H9 (cell line): ENCODE results near the gene ABCC2. TPM values are rescaled to one million over a fixed set of nuclear protein-coding genes. Genes with fewer than 3 reads are reported as not detected.
A peak's percentile ranks its signal among the peaks of the same experiment; 100 is the strongest.

Experiments
- DNase-seq: peaks from one replicate; pipeline ENCODE4 v3.0.0-alpha.2; 2017
- H2AFZ ChIP-seq: one replicate; pipeline ENCODE4 v1.6.1; 2013; ENCODE audit warnings: mild to moderate bottlenecking, low read length, control low read depth, moderate library complexity
- H2AK5ac ChIP-seq: 2 replicates; pipeline ENCODE4 v1.6.1; 2013; ENCODE audit warnings: low read length, control low read depth, mixed read lengths; ENCODE audit not compliant: insufficient read length
- H2BK120ac ChIP-seq: one replicate; pipeline ENCODE4 v1.6.1; 2013; ENCODE audit warnings: low read depth, mild to moderate bottlenecking, low read length, control low read depth, inconsistent platforms; ENCODE audit not compliant: poor library complexity, severe bottlenecking
- H2BK12ac ChIP-seq: 2 replicates; pipeline ENCODE4 v1.6.1; 2013; ENCODE audit warnings: low read length, control low read depth, mixed read lengths, low read depth; ENCODE audit not compliant: insufficient read length
- H2BK15ac ChIP-seq: 2 replicates; pipeline ENCODE4 v1.6.1; 2013; ENCODE audit warnings: low read depth, low read length, control low read depth
- H2BK20ac ChIP-seq: one replicate; pipeline ENCODE4 v1.6.1; 2013; ENCODE audit warnings: low read depth, mild to moderate bottlenecking, low read length, control low read depth, inconsistent platforms; ENCODE audit not compliant: poor library complexity, severe bottlenecking
- H2BK5ac ChIP-seq: 2 replicates; pipeline ENCODE4 v1.6.1; 2013; ENCODE audit warnings: low read length, control low read depth, mixed read lengths; ENCODE audit not compliant: insufficient read length
- H3K14ac ChIP-seq: 2 replicates; pipeline ENCODE4 v1.6.1; 2013; ENCODE audit warnings: low read length, control low read depth; ENCODE audit not compliant: insufficient read depth
- H3K18ac ChIP-seq: 2 replicates; pipeline ENCODE4 v1.6.1; 2013; ENCODE audit warnings: low read depth, mild to moderate bottlenecking, mixed read lengths, low read length, control low read depth; ENCODE audit not compliant: insufficient read length
- H3K23ac ChIP-seq: 2 replicates; pipeline ENCODE4 v1.6.1; 2013; ENCODE audit warnings: low read length, control low read depth, mixed read lengths, low read depth; ENCODE audit not compliant: insufficient read length
- H3K23me2 ChIP-seq: 2 replicates; pipeline ENCODE4 v1.6.1; 2013; ENCODE audit warnings: low read depth, mild to moderate bottlenecking, mixed read lengths, low read length, control low read depth; ENCODE audit not compliant: insufficient read length, poor library complexity, severe bottlenecking
- H3K27ac ChIP-seq: 2 replicates; pipeline ENCODE4 v1.5.1; 2013; ENCODE audit warnings: low read length, control low read depth, mixed read lengths, low read depth; ENCODE audit not compliant: insufficient read length
- H3K27me3 ChIP-seq: 2 replicates; pipeline ENCODE4 v1.6.1; 2013; ENCODE audit warnings: low read length, control low read depth, inconsistent platforms; ENCODE audit not compliant: insufficient read depth
- H3K4ac ChIP-seq: 2 replicates; pipeline ENCODE4 v1.6.1; 2013; ENCODE audit warnings: low read depth, mild to moderate bottlenecking, control low read depth, inconsistent platforms, low read length, moderate library complexity
- H3K4me1 ChIP-seq: 2 replicates; pipeline ENCODE4 v1.6.1; 2013; ENCODE audit warnings: low read length, control low read depth, inconsistent platforms; ENCODE audit not compliant: insufficient read depth
- H3K4me2 ChIP-seq: 2 replicates; pipeline ENCODE4 v1.6.1; 2013; ENCODE audit warnings: low read length, control low read depth, mixed read lengths; ENCODE audit not compliant: insufficient read length, insufficient read depth
- H3K56ac ChIP-seq: 2 replicates; pipeline ENCODE4 v1.6.1; 2013; ENCODE audit warnings: low read depth, mild to moderate bottlenecking, mixed read lengths, low read length, control low read depth; ENCODE audit not compliant: insufficient read length
- H3K79me1 ChIP-seq: 2 replicates; pipeline ENCODE4 v1.6.1; 2013; ENCODE audit warnings: low read depth, mild to moderate bottlenecking, moderate library complexity, low read length, control low read depth, inconsistent platforms; ENCODE audit not compliant: insufficient read depth, poor library complexity, severe bottlenecking
- H3K79me2 ChIP-seq: 2 replicates; pipeline ENCODE4 v1.6.1; 2013; ENCODE audit warnings: low read length, control low read depth, inconsistent platforms; ENCODE audit not compliant: insufficient read depth
- H3K9ac ChIP-seq: 2 replicates; pipeline ENCODE4 v1.6.1; 2013; ENCODE audit warnings: low read length, control low read depth, mixed read lengths; ENCODE audit not compliant: insufficient read length; ENCODE audit errors: extremely low read depth
- H3K9me3 ChIP-seq: one replicate; pipeline ENCODE4 v1.6.1; 2013; ENCODE audit warnings: low read depth, low read length, inconsistent platforms; ENCODE audit not compliant: control insufficient read depth
- H3T11ph ChIP-seq: one replicate; pipeline ENCODE4 v1.6.1; 2013; ENCODE audit warnings: mild to moderate bottlenecking, low read length, control low read depth, inconsistent platforms
- H4K20me1 ChIP-seq: one replicate; pipeline ENCODE4 v1.6.1; 2013; ENCODE audit not compliant: control insufficient read depth, insufficient read length, insufficient read depth
- H4K5ac ChIP-seq: 2 replicates; pipeline ENCODE4 v1.6.1; 2013; ENCODE audit warnings: low read depth, mild to moderate bottlenecking, mixed read lengths, low read length, control low read depth; ENCODE audit not compliant: insufficient read length
- H4K8ac ChIP-seq: replicated peaks from 2 replicates; pipeline ENCODE4 v1.6.1; 2013; ENCODE audit warnings: low read length, control low read depth, mixed read lengths, low read depth; ENCODE audit not compliant: insufficient read length
- H4K91ac ChIP-seq: 2 replicates; pipeline ENCODE4 v1.6.1; 2013; ENCODE audit warnings: low read depth, mild to moderate bottlenecking, moderate library complexity, mixed read lengths, low read length, control low read depth; ENCODE audit not compliant: insufficient read length
- H3K27ac Mint-ChIP-seq, 3 experiments: 2 replicates in 2 of 3; 3 replicates in 1 of 3; pipeline ENCODE4 v1.8.0; 2020 to 2021; ENCODE audit warnings: mixed read lengths in 3 of 3, mild to moderate bottlenecking in 1 of 3, moderate library complexity in 1 of 3
- H3K27me3 Mint-ChIP-seq: 2 replicates; pipeline ENCODE4 v1.8.0; 2021; ENCODE audit warnings: low read depth, mild to moderate bottlenecking, moderate library complexity, mixed read lengths
- H3K36me3 Mint-ChIP-seq, 3 experiments: 2 replicates in 2 of 3; 3 replicates in 1 of 3; pipeline ENCODE4 v1.8.0; 2020 to 2021; ENCODE audit warnings: low read depth in 3 of 3, mixed read lengths in 3 of 3; ENCODE audit not compliant: insufficient read depth in 1 of 3
- H3K4me1 Mint-ChIP-seq, 2 experiments: 2 replicates each; pipeline ENCODE4 v1.8.0; 2020; ENCODE audit warnings: mixed read lengths in 2 of 2
- H3K4me3 Mint-ChIP-seq, 2 experiments: 2 replicates in 1 of 2; 3 replicates in 1 of 2; pipeline ENCODE4 v1.8.0; 2020 to 2021; ENCODE audit warnings: mild to moderate bottlenecking in 2 of 2, mixed read lengths in 2 of 2, moderate library complexity in 1 of 2
- H3K9me3 Mint-ChIP-seq, 2 experiments: 2 replicates in 1 of 2; 3 replicates in 1 of 2; pipeline ENCODE4 v1.8.0; 2020; ENCODE audit warnings: mild to moderate bottlenecking in 2 of 2, mixed read lengths in 2 of 2, moderate library complexity in 1 of 2
- CTCF ChIP-seq: fragments of 200-600 bp; sonication (generic); conservative IDR thresholded peaks from 3 replicates; pipeline ENCODE4 v1.8.0; 2021; ENCODE audit warnings: antibody characterized with exemption, mild to moderate bottlenecking
- WGBS: extraction: QIAGEN DNeasy Blood & Tissue Kit; methylation state at CpG from one replicate; pipeline ENCODE4 v1.1.7; 2013; ENCODE audit warnings: missing lambda C conversion rate, low lambda C conversion rate, mixed read lengths; ENCODE audit not compliant: insufficient read length; ENCODE audit errors: extremely low coverage; 5-methylcytosine and 5-hydroxymethylcytosine counted together
- total RNA-seq: library from RNA; stranded (reverse); gene quantifications from 2 replicates; pipeline ENCODE4 v1.2.1, GENCODE V29; 2021

ABCC2 gene
- total RNA-seq, 1 experiment from 2014 or later: 0.68 TPM

- H3K27me3 ChIP-seq: no peaks in the 10 kb centered on the region
- H3K9me3 ChIP-seq: no peaks in the 10 kb centered on the region
- Mint-ChIP-seq H3K4me3 (peak overlapping the region; percentile 32 to 42; a peak in 2 of 5 replicates), H3K27me3 (peaks cover 9% of the 10 kb centered on the region; the same call in 1 of the 2 replicates), H3K4me1 (peaks cover 42 to 49% of the 10 kb centered on the region in 2 experiments), H3K36me3 (peaks cover 0 to 3% (median 3%) of the 10 kb centered on the region in 3 experiments; a peak in 4 of 7 replicates), H3K27ac (peak overlapping the region in 1 of 3 experiments; percentile 8; a peak in 2 of 7 replicates), H3K9me3 (peaks cover 3 to 4% of the 10 kb centered on the region in 2 experiments)
- no peak overlapping the region for H4K91ac ChIP-seq
- no peaks in the 10 kb centered on the region for H4K20me1 ChIP-seq
- no peak overlapping the region for H3K56ac ChIP-seq
- no CpG with 5 or more reads among the region's 18 CpGs for WGBS
- no peak overlapping the region for H2AK5ac ChIP-seq
- H3K79me2 ChIP-seq: no peaks in the 10 kb centered on the region
- H3K4me2 ChIP-seq: peak overlapping the region; percentile 4
- H3K23me2 ChIP-seq: no peaks in the 10 kb centered on the region
- H3K79me1 ChIP-seq: no peaks in the 10 kb centered on the region
- no peak overlapping the region for H3K4ac ChIP-seq
- no peak overlapping the region for H4K8ac ChIP-seq
- no peak overlapping the region for H2BK20ac ChIP-seq
- no peak overlapping the region for H2BK5ac ChIP-seq
- H4K5ac ChIP-seq: no peak overlapping the region
- peaks cover 12% of the 10 kb centered on the region; the same call in 1 of the 2 replicates for H3K4me1 ChIP-seq
- peak; percentile 80 for DNase-seq
- no peak overlapping the region for H2BK15ac ChIP-seq
- no peak overlapping the region for H2AFZ ChIP-seq
- no peak overlapping the region for H3K27ac ChIP-seq
- H2BK120ac ChIP-seq: no peak overlapping the region
- no peak overlapping the region for H2BK12ac ChIP-seq
- no peak overlapping the region for H3K23ac ChIP-seq
- H3K9ac ChIP-seq: no peak overlapping the region
- H3K18ac ChIP-seq: no peak overlapping the region
- no peak overlapping the region for H3T11ph ChIP-seq
- TF ChIP-seq CTCF: peak; percentile 98
- no peak overlapping the region for H3K14ac ChIP-seq
Measured at GRCh38 chr10:99845837-99846382, 63.5 kb downstream of the ABCC2 start.
